ENCODE data around the gene ARHGEF33.

GRCh38 chr2:38900726-38901125 is 11.1 kb downstream of the ARHGEF33 start:
- TF ChIP-seq CTCF (IDR thresholded peaks at IDR 0.05): no peak
- TF ChIP-seq POLR2A (IDR thresholded peaks at IDR 0.05): no peak

Data from testis (tissue), 2 donors.